ENCODE results near the gene TASP1.

GRCh38 chr20:13638162-13638495, 603 bp downstream of the TASP1 start:
- no peak for TF ChIP-seq POLR2AphosphoS5 (IDR thresholded peaks at IDR 0.05; ENCODE audit: low read depth, low read length)
- TF ChIP-seq POLR2A (IDR thresholded peaks at IDR 0.05; ENCODE audit: low read depth, low read length) = no peak

Data from GM12892 (cell line).